Activated naive CD8-positive, alpha-beta T cell treated with anti-CD3 and anti-CD28 coated beads, Interleukin-2, amount 50 U/mL, for 24 hours (primary cell): Measurements from ENCODE around the gene ZFP3.
A peak's percentile ranks its signal among the peaks of the same experiment; 100 is the strongest.
"Not testable (repeated sequence)": the region's sequence is repeated elsewhere in the genome, so short reads cannot be mapped to it uniquely, and the experiment has no call there.

ENCODE experiments used
- ATAC-seq: fragments of 150-1000 bp; cut with Tn5 transposase; one replicate; pipeline ENCODE4 v1.10.0; 2021
- DNase-seq: peaks from one replicate; pipeline ENCODE4 v3.0.0; 2021
- H3K27ac Mint-ChIP-seq: one replicate; pipeline ENCODE4 v1.8.0; 2021; ENCODE audit warnings: mild to moderate bottlenecking, mixed read lengths
- H3K27me3 Mint-ChIP-seq: one replicate; pipeline ENCODE4 v1.8.0; 2021; ENCODE audit warnings: mixed read lengths
- H3K36me3 Mint-ChIP-seq: one replicate; pipeline ENCODE4 v1.8.0; 2021; ENCODE audit warnings: low read depth, mixed read lengths
- H3K4me1 Mint-ChIP-seq: one replicate; pipeline ENCODE4 v1.8.0; 2021; ENCODE audit warnings: mixed read lengths
- H3K4me3 Mint-ChIP-seq: one replicate; pipeline ENCODE4 v1.8.0; 2021; ENCODE audit warnings: mild to moderate bottlenecking, moderate library complexity, mixed read lengths
- H3K9me3 Mint-ChIP-seq: one replicate; pipeline ENCODE4 v1.8.0; 2021; ENCODE audit warnings: mixed read lengths

ZFP3 gene

DNA sequence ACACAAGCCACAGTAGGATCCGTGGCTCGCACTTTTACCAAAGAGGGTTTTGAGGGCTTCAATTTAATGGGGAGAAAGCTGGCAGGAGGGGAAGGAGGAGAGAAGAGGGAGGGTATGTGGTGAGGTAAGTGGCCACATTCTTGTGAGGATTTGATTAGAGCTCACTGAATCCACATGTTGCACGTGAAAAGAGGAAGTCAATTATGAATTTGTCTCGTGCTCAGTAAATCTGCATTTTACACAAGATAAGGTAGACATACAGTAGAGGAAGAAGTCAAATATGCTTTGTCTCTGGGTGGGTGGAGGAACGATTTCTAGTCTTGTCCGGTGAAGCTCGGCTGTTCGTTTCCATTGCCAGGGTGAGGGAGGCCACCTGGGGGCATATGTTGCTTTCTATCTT is 32.5 kb downstream of the ZFP3 start:
- Mint-ChIP-seq H3K27me3 (peaks cover 7% of the 10 kb centered on the region), H3K4me1 (peaks cover 32% of the 10 kb centered on the region), H3K4me3 (peak overlapping the region; percentile 85), H3K36me3 (peaks cover 70% of the 10 kb centered on the region), H3K27ac (peak overlapping the region; percentile 64), H3K9me3 (peaks cover 3% of the 10 kb centered on the region)
- ATAC-seq = no peak
- no peak for DNase-seq

DNA sequence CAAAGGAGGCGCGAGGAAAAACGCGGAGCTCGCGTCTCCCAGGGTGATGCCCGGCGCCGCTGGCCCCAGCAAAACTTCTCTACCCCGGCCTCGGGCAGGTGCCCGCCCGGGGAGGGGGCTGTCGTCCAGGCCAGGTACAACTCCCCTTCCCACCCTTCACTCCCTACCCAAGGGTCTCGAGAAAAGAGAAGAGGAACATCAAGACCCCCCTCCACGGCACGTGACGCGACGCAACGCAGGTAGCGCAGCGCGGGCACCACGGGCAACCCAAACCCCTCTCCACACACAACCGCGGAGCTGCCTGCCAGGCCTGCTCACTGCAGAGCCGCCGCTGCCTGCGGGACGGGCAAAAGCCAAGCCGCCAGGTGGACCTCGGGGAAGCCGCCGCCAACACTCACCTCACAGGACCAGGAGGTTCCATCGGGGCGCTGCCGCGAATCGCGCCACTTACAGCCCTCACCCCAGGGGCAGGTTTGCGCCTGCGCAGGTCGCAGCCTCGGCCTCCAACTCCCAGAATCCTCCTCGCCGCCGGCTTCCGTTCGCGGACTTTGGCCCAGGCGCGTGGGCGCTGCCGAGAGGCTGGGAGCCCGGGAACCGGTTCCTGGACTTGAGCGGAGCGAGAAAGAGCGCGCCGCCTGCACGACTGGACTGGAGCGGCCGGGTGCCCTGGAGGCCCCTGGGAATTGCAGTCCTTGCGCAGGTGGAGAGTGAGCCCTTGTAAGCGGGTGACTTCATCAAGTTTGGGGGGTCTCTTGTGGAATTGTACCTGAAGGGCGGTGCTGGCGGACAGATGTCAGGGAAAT is 33.3 kb downstream of the ZFP3 start, which contains the start of gene ZNF232:
Gene ZNF232 (minus strand): TSS at position 477 of the 803 bp plus-strand sequence. CDS start 56 bp downstream, at position 421.
- ATAC-seq = peak; percentile 88
- Mint-ChIP-seq H3K9me3 (no peaks in the 10 kb centered on the region), H3K27ac (peak within 1 kb of the TSS; percentile 64), H3K4me1 (peaks cover 32% of the 10 kb centered on the region), H3K27me3 (peaks cover 14% of the 10 kb centered on the region), H3K36me3 (peaks cover 62% of the 10 kb centered on the region), H3K4me3 (peak within 1 kb of the TSS; percentile 85)
- DNase-seq = peak; percentile 95

DNA sequence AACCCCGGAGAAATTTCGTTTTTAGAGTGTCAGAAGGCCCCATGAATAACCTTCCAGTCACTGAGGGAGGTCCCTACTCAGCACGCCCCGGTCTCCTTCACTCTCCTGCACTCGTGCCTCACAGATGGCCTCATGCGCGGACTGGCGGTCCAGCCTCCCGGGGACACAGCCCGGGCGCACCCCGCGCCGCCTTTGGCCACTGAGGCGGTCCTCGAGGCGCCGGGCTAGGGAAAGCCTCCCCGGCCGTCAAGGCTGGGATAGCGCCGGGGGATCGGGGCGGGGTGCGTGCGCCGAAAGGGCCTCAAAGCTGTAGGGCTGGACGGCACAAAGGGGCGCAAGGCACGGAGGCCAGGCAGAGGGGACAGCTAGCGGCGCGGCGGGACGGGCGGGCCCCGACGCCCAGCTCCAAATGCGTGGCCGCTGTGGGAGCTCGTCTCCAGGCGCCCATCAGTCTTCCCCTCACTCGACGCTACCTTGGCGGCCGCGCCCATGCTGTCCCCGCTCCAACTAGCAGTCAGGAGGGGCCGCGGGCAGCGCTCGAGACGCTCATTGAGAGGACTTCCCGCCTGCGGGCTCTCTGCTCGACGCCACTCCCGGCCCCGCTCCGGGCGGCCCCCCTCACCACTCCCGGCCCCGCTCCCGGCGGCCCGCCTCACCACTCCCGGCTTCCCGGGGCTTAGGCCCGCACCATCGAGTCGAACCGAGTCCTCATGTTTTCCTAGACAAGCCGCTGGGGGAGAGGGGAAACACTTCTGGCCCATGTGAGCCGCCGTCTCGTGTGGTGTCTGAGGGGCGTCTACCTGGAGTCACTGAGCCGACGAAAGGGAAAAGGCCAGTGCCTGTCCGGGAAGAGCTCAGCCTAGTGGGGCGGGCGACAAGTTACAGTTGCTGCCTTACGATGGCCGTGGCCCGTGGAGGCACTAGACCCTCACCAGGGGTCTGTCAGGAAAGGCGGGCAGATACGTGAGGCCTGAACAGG is 37.7 kb downstream of the ZFP3 start, which contains the start of gene USP6:
Gene USP6 (plus strand): TSS at position 360 of the 979 bp plus-strand sequence. CDS start 14,336 bp downstream, outside the sequence.
- ATAC-seq (no peak), DNase-seq (no peak)
- Mint-ChIP-seq H3K27ac (no peak within 1 kb of the TSS), H3K36me3 (peaks cover 22% of the 10 kb centered on the region), H3K4me1 (peaks cover 17% of the 10 kb centered on the region), H3K9me3 (no peaks in the 10 kb centered on the region), H3K27me3 (peaks cover 38% of the 10 kb centered on the region), H3K4me3 (no peak within 1 kb of the TSS)

- Mint-ChIP-seq H3K27me3 (peaks cover 49% of the 10 kb centered on the region), H3K9me3 (no peaks in the 10 kb centered on the region), H3K27ac (no peak overlapping the region), H3K4me1 (peaks cover 11% of the 10 kb centered on the region), H3K4me3 (no peak overlapping the region), H3K36me3 (peaks cover 17% of the 10 kb centered on the region)
- DNase-seq (no peak), ATAC-seq (no peak)
Observed at GRCh38 chr17:5118219-5118618, 40.0 kb downstream of the ZFP3 start.

DNA sequence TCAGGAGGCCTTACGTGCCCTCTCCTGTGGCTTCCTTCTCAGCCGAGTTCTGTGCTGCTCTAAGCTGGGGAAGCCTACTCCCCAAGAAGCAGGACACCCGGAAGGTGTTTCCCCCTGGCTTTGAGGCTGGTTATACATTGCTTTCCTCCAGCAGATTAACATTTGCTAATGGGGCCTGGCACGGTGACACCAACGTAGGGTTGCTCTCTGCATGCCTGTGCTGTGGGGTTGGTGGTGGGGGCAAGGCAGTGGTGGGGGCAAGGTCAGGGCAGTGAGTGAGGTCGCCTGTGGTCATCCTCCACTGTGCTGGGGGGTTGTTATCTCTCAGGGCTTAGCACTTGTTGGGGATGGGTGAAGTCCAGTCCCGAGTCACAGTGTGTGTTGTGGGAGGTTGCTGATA is 41.8 kb downstream of the ZFP3 start:
- DNase-seq (no peak), ATAC-seq (no peak)
- Mint-ChIP-seq H3K36me3 (peaks cover 2% of the 10 kb centered on the region), H3K27me3 (peaks cover 60% of the 10 kb centered on the region), H3K4me3 (no peak overlapping the region), H3K27ac (no peak overlapping the region), H3K4me1 (peaks cover 7% of the 10 kb centered on the region), H3K9me3 (no peaks in the 10 kb centered on the region)

- not testable (repeated sequence) for H3K36me3 Mint-ChIP-seq, H3K27ac Mint-ChIP-seq, H3K4me3 Mint-ChIP-seq, ATAC-seq, H3K9me3 Mint-ChIP-seq, DNase-seq, H3K4me1 Mint-ChIP-seq
- H3K27me3 Mint-ChIP-seq = peaks cover 57% of the 10 kb centered on the region
Observed at GRCh38 chr17:5120436-5121185, 42.3 kb downstream of the ZFP3 start.

GRCh38 chr17:5121186-5121841 is 43.0 kb downstream of the ZFP3 start:
- Mint-ChIP-seq H3K9me3 (no peaks in the 10 kb centered on the region), H3K4me3 (no peak overlapping the region)

GRCh38 chr17:5122056-5122455 is 43.8 kb downstream of the ZFP3 start:
- not testable (repeated sequence) for ATAC-seq, H3K4me1 Mint-ChIP-seq, H3K9me3 Mint-ChIP-seq, H3K27ac Mint-ChIP-seq, H3K4me3 Mint-ChIP-seq, H3K36me3 Mint-ChIP-seq, DNase-seq
- peaks cover 48% of the 10 kb centered on the region for H3K27me3 Mint-ChIP-seq

More at GRCh38 chr17:5121186-5121841, 43.0 kb downstream of the ZFP3 start:
- Mint-ChIP-seq H3K27ac (no peak overlapping the region), H3K36me3 (peaks cover 2% of the 10 kb centered on the region), H3K27me3 (peaks cover 53% of the 10 kb centered on the region), H3K4me1 (peaks cover 7% of the 10 kb centered on the region)
- ATAC-seq (no peak), DNase-seq (no peak)

- no peak for DNase-seq
- peaks cover 7% of the 10 kb centered on the region for H3K4me1 Mint-ChIP-seq
- H3K27ac Mint-ChIP-seq = no peak overlapping the region
- H3K4me3 Mint-ChIP-seq = no peak overlapping the region
- H3K9me3 Mint-ChIP-seq = no peaks in the 10 kb centered on the region
- peaks cover 52% of the 10 kb centered on the region for H3K27me3 Mint-ChIP-seq
- peaks cover 2% of the 10 kb centered on the region for H3K36me3 Mint-ChIP-seq
- ATAC-seq = peak; percentile 30
Observed at GRCh38 chr17:5122586-5123342, 44.5 kb downstream of the ZFP3 start.

DNA sequence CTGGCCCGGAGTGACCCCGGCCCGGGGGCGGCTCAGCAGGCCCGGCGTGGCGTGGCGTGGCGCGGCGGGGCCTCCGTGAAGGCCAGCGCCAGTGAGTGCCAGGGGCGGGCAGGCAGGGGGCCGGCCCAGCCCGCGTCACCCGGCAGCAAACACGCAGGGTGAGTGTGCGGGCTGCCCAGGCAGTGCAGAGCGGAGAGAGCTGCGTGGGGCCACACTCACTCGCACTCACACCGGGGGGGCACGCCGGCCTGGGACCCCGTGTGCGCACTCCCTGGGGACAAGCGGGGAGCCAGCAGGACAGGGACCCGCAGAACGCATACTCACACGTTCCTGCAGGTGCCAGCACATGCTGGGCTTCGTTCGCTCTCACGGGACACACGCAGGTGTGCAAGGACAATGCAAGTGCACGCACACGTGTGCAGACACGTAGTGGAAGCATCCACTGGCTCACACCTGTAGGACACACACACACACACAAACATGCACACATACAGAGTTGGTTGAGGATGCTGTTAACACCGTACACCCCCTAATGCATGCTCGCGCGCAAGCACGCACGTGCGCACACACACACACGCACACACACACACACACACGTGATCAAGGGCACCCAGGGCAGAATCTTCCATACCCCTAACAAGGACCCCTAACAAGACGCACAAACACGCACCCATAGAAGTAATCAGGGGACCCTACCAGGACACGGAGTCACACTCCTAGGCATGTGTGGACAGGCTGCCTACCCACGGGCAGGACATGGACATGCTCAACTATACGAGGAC is 45.3 kb downstream of the ZFP3 start:
- Mint-ChIP-seq H3K4me1 (peaks cover 7% of the 10 kb centered on the region), H3K4me3 (no peak overlapping the region), H3K27ac (no peak overlapping the region), H3K36me3 (peaks cover 2% of the 10 kb centered on the region), H3K27me3 (peaks cover 47% of the 10 kb centered on the region), H3K9me3 (no peaks in the 10 kb centered on the region)
- DNase-seq (no peak), ATAC-seq (peak; percentile 18)

DNA sequence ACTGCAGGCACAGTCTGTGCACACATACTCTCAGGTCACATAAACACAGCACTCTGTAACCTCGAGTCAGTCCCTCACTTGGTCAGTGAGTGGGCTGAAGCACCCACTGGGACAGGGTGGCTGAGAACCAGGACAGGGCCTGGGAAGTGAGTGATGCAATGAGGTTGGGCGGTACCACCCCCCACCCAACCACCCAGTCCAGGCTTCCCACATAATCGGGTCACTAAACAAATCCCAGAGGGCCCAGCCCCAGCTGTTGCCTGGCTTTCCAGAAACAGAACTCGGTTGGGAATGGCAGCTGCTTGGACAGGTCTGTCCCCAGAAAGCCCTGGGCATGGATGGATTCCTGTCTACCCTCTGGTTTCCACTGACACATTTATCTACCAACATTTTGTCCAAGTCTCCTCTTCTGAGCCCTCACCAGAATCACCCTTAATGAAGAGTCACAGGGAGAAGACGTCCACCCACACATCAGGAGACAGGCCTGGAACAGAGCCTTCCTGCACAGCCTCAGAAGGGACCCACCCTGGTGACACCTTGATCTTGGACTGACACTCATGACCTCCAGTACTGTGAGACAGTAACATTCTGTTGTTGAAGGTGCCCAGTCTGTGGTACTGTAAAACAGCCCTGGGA is 46.0 kb downstream of the ZFP3 start:
- DNase-seq, H3K4me1 Mint-ChIP-seq: not testable (repeated sequence)

GRCh38 chr17:5124896-5125295 is 46.6 kb downstream of the ZFP3 start:
- peaks cover 43% of the 10 kb centered on the region for H3K27me3 Mint-ChIP-seq
- not testable (repeated sequence) for ATAC-seq, DNase-seq, H3K4me1 Mint-ChIP-seq, H3K9me3 Mint-ChIP-seq, H3K36me3 Mint-ChIP-seq, H3K4me3 Mint-ChIP-seq, H3K27ac Mint-ChIP-seq

More for the DNA sequence above, 46.0 kb downstream of the ZFP3 start:
- not testable (repeated sequence) for H3K27ac Mint-ChIP-seq, H3K4me3 Mint-ChIP-seq, H3K9me3 Mint-ChIP-seq, ATAC-seq, H3K36me3 Mint-ChIP-seq
- H3K27me3 Mint-ChIP-seq = peaks cover 43% of the 10 kb centered on the region
